Measurements from ENCODE around the gene HP.
A peak's percentile ranks its signal among the peaks of the same experiment; 100 is the strongest.

Gene HP

DNA sequence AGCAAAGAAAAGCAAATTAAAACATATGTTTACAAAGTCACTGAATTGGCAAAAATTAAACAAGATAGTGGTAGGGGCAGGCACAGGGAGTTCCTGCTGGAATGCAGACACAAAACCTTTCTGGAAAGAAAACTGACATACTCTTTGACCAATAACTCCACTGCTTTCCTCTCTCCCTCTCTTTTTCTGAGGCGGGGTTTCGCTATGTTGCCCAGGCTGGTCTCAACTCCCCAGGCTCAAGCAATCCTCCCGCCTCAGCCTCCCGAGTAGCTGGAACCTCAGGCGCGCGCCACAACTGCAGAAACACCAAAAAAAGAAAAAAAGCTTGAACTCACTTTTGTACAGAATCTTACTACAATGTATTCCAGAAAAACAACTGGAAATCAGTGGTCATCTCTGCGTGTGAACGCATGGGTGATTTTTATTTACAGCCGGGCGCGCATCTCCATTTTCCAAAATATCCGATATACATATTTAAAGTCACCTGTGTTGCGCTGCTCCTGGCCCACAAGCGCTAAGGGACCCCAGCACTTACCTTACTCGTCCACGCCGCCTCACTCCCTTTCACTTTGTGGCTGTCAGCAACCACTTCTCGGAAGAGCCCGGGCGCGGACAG is 38.6 kb downstream of the HP start:
- DNase-seq = no peak

DNA sequence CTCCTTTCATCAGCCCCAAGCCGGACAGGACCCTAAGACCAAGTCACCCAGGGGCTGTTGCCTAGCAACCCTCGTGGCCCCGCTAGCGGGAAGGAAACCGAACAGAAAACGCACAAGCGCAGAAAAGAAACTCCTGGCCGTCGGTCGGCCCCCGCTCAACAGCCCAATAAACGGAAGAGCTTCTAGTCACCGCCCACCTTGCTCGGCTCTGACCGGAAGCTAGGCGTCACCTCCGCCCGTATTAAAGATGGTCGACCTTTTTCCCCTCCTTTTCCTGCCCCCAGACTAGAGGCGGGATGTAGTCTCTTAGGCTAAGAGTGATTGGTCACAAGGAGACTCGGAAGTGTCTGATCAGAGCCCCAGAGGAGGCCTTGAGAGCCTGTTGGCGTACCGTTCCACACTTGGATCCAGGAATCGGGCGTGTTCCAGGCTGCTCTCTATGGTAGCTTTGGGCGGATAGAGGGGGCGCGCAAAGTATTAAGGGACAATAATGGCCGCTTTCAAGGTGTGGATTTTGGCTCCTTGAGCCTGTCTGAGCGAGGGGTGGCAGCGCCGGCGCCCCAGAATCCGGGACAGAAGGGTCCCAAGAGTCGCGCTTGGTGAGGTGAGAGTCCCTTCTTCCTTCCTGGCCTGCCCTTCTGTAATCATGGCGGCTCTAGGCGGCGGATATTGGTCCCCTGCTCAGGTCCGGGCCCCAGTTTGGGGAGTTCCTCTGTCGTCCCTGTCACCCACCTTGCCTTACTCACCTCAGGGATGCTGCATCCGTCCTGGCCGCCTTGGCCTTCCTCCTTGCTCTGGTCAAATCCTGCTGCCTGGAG is 39.4 kb downstream of the HP start, which contains the start of the genes DHX38 and TXNL4B:
TSS of gene DHX38 (plus strand) at position 400 of the 818 bp plus-strand sequence. CDS start 2,311 bp downstream, outside the sequence.
TSS of gene TXNL4B (minus strand) at position 173 of the 818 bp plus-strand sequence. CDS start 2,871 bp downstream, outside the sequence.
- peak; percentile 99 for DNase-seq

DNA sequence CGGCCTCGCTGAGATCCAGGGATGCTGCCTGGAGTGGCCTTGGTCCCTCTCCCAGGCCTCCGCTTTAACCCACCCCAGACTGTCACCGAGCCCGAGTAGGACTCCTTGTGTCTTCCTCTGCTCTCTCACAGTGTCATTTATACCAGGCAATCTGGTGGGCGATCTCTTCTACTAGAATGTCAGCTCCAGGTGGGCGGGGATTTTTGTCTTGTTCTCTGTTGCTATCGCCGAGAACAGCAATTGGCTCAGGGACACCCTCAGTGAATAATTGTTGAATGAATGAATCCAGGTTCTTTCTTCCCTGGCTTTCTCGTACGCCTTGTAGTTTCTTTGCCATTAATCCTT is 39.9 kb downstream of the HP start:
- DNase-seq = no peak

DNA sequence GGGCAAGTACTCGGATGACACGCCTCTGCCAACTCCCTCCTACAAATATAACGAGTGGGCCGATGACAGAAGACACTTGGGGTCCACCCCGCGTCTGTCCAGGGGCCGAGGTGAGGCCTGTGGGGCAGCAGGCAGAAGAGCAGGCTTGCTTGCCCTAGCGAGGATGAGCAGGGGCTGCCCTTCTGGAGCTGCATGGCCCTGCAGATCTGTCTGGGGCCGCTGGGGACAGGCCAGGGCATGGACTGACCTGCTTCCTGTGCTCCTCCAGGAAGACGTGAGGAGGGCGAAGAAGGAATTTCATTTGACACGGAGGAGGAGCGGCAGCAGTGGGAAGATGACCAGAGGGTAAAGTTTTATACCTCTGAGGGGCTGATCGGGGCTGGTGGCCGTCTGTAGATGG is 44.6 kb downstream of the HP start:
- DNase-seq = no peak

DNA sequence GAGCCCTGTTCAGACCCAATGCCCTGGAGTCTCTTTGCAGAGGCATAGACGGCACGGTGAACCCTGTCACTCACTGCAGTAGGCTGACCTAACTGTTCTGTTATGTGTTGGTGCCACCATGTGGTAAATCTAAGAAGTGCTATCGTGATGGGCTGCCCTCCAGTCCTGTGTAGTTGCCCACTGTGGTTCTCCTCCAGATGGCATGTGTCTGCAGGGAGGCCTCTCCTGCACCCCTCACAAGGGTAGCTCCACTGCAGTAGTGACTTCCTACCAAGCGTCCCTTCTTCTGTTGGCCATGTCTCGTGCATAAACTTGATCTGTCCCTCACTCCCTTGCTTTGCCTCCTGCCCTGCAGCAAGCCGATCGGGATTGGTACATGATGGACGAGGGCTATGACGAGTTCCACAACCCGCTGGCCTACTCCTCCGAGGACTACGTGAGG is 45.1 kb downstream of the HP start:
- DNase-seq = peak; percentile 64

DNA sequence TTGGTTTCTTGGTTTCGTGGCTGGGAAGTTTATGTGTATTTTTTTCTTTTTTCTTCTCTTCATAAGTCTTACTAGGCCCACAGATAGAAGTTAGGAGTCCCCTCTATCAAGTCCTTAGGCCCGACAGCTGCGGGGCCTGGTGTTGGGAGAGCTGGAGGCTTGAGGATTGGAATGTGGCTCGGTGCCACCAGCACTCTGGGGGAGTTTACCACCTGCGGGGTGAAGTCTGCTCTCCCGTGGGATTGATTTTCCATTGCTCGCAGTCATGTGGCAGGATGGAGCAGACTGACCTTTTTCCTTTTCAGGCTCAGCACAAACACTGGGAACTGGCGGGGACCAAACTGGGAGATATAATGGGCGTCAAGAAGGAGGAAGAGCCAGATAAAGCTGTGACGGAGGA is 46.9 kb downstream of the HP start:
- no peak for DNase-seq

DNA sequence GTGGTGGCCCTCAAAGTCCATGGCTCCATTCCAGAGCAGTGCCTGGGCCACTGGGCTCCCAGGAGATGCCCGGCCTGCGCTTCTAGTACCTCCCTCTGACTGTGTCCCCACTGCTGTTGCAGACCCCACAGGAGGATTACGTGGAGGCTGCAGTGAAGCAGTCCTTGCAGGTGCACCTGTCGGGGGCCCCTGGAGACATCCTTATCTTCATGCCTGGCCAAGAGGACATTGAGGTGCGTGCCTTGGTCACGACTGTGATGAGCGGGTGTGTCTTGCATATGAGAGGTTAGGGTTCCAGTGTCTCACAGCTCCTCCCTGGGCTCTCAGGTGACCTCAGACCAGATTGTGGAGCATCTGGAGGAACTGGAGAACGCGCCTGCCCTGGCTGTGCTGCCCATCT is 50.6 kb downstream of the HP start:
- no peak for DNase-seq

DNA sequence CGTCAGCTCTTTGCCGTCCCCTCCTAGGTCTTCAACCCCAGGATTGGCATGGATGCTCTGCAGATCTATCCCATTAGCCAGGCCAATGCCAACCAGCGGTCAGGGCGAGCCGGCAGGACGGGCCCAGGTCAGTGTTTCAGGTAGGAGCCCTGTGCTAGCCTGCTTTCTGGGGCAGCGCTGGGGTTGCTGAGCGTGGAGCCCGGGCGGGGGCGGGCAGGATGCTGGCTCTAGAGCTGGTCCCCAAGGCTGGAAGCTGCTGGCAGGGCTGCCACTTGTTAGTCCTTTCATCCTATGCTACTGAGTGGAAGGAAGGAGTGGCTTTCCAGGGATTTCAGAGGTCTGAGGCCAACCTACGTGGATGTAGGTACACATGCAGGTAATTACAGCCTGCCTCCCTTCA is 51.7 kb downstream of the HP start:
- DNase-seq = no peak

DNA sequence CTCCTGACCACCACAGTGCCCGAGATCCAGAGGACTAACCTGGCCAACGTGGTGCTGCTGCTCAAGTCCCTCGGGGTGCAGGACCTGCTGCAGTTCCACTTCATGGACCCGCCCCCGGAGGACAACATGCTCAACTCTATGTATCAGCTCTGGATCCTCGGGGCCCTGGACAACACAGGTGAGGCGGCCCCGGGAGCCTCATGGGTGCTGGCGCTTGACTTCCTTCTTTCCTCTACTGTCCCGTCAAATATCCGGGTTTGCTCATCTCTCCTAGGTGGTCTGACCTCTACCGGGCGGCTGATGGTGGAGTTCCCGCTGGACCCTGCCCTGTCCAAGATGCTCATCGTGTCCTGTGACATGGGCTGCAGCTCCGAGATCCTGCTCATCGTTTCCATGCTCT is 53.1 kb downstream of the HP start:
- DNase-seq = no peak

DNA sequence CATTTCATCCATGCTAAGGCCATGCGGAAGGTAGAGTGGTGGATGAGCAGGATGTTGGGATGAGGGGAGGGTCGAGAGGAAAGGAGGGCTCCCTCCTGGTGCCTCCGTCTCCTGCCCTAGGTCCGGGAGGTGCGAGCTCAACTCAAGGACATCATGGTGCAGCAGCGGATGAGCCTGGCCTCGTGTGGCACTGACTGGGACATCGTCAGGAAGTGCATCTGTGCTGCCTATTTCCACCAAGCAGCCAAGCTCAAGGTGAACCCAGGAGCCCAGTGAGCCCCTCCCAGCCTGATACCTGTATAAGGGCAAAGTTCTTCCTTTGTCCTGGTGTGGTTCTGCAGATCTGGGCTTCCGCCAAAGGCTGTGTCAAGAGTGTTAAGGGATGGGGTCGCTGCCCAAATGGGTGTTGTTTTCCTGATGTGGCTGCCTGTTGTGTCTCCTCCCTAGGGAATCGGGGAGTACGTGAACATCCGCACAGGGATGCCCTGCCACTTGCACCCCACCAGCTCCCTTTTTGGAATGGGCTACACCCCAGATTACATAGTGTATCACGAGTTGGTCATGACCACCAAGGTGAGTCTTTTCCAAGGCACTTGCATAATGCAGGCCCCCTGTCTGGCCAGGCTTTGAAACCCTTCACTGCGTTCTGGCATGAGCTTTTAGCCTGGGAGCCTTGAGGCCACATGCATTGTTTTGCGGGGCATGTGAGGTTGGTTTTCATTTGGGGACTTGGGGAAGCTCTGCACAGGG is 54.2 kb downstream of the HP start:
- DNase-seq = no peak

DNA sequence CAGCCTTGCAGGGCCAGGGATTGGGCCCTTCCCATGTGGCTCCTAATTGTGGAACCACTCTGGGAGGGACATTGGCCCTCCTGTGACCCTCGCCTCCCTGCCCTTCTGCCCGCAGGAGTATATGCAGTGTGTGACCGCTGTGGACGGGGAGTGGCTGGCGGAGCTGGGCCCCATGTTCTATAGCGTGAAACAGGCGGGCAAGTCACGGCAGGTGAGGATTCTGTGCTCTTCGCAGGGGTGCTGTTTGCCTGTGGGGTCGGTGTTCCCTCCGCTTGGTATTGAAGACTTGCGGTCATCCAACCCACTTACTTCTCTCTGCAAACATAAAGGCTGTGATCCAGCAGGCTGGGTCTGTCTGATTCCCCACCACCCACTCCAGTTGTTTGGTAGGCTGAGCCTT is 55.0 kb downstream of the HP start:
- DNase-seq = no peak

DNA sequence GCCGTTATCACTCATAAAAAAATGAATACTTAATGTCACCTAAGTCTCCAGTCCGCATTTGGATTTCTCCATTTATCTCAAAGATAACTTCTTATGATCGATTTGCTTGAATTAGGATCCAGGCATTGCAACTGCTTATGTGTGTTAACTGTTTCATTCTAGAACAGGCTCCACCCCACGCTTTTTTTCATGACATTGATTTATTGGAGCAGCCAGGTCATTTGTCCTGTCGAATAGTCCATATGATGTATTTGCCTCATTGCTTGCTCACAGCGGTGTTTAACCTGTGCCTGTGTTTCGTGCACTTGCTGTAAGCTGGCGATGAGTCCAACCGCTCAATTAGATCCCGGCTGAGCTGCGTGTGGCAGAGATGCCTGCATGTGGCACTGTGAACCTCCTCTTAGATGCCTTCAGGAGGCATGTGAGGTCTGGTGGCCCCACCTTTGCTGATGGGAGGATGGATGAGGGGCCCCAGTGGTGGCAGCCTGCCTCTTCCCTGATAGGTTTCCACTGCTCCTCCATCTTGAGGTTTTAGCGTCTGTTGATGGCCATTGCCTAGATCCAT is 55.7 kb downstream of the HP start:
- no peak for DNase-seq

Measured in midbrain (tissue), 1 donor.